ENCODE results near the gene ELP4.

DNA sequence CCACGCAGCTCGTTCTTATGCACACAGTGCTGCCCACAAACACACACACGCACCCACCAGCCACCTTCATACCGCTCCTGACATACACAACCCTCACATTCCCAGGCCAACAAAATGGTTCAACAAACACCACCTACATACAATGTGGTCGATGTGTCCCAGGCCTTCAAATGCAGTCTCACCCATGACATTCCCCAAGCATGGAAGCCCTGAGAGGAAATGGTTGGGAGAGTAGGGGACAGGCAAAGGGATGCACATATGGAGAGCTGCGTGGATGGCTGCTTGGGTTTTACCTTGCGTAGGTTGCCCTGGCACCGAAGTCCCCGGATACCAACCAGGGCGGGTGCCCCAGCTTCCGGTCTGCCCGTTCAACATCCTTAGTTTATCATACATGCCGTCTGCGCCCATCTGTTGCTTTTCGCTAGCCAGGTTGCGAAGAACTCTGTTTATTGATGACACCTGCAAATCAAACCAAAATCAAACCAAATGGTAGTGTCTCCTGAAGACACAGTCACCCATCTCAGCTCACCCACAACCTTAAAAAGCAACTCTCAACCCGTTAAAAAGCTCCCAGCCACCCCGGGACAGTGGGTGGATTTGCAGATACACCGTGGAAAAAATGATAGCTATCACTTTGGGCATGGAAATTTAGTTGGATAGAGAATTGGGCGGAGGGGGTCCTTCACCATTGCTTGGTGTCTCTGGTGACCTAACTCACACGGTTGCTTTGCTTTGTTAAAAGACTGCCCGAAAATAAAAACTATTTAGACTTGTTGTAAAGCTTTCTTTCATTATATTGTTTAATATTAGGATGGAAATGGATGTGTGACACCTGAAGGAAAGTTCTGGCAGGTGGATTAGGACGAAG lies 291.1 kb downstream of the ELP4 start:
- no peak for TF ChIP-seq KDM1A (IDR thresholded peaks at IDR 0.05; ENCODE audit: low read depth)
- no peak for TF ChIP-seq SMC3 (IDR thresholded peaks at IDR 0.05)
- TF ChIP-seq POLR2A (IDR thresholded peaks at IDR 0.05; ENCODE audit: low read length) = no peak
- TF ChIP-seq, protein P1, sequence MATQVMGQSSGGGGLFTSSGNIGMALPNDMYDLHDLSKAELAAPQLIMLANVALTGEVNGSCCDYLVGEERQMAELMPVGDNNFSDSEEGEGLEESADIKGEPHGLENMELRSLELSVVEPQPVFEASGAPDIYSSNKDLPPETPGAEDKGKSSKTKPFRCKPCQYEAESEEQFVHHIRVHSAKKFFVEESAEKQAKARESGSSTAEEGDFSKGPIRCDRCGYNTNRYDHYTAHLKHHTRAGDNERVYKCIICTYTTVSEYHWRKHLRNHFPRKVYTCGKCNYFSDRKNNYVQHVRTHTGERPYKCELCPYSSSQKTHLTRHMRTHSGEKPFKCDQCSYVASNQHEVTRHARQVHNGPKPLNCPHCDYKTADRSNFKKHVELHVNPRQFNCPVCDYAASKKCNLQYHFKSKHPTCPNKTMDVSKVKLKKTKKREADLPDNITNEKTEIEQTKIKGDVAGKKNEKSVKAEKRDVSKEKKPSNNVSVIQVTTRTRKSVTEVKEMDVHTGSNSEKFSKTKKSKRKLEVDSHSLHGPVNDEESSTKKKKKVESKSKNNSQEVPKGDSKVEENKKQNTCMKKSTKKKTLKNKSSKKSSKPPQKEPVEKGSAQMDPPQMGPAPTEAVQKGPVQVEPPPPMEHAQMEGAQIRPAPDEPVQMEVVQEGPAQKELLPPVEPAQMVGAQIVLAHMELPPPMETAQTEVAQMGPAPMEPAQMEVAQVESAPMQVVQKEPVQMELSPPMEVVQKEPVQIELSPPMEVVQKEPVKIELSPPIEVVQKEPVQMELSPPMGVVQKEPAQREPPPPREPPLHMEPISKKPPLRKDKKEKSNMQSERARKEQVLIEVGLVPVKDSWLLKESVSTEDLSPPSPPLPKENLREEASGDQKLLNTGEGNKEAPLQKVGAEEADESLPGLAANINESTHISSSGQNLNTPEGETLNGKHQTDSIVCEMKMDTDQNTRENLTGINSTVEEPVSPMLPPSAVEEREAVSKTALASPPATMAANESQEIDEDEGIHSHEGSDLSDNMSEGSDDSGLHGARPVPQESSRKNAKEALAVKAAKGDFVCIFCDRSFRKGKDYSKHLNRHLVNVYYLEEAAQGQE (IDR thresholded peaks at IDR 0.05) = no peak
- TF ChIP-seq, protein P2, sequence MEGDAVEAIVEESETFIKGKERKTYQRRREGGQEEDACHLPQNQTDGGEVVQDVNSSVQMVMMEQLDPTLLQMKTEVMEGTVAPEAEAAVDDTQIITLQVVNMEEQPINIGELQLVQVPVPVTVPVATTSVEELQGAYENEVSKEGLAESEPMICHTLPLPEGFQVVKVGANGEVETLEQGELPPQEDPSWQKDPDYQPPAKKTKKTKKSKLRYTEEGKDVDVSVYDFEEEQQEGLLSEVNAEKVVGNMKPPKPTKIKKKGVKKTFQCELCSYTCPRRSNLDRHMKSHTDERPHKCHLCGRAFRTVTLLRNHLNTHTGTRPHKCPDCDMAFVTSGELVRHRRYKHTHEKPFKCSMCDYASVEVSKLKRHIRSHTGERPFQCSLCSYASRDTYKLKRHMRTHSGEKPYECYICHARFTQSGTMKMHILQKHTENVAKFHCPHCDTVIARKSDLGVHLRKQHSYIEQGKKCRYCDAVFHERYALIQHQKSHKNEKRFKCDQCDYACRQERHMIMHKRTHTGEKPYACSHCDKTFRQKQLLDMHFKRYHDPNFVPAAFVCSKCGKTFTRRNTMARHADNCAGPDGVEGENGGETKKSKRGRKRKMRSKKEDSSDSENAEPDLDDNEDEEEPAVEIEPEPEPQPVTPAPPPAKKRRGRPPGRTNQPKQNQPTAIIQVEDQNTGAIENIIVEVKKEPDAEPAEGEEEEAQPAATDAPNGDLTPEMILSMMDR (IDR thresholded peaks at IDR 0.05) = no peak
- TF ChIP-seq NR3C1 (IDR thresholded peaks at IDR 0.05) = no peak
- no peak for TF ChIP-seq RAD21 (conservative IDR thresholded peaks at IDR 0.05 in 1 of 2, IDR thresholded peaks at IDR 0.05 in 1 of 2)
- no peak for TF ChIP-seq RFX5 (IDR thresholded peaks at IDR 0.05)
- TF ChIP-seq, protein P3, sequence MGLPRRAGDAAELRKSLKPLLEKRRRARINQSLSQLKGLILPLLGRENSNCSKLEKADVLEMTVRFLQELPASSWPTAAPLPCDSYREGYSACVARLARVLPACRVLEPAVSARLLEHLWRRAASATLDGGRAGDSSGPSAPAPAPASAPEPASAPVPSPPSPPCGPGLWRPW (IDR thresholded peaks at IDR 0.05) = no peak
- no peak for TF ChIP-seq CEBPB (IDR thresholded peaks at IDR 0.05)
- TF ChIP-seq PHF8 (IDR thresholded peaks at IDR 0.05; ENCODE audit: borderline replicate concordance, low read depth) = no peak

All from A549 (cell line).